WTC11 (cell line): ENCODE results near the gene ATP4A. TPM values are rescaled to one million over a fixed set of nuclear protein-coding genes. Genes with fewer than 3 reads are reported as not detected.

ENCODE experiments used
- ATAC-seq: fragments of 200-7000 bp; cut with Tn5 transposase; 2 replicates; pipeline ENCODE4 v1.10.0; 2021; ENCODE audit warnings: mild to moderate bottlenecking, moderate library complexity
- CTCF ChIA-PET: fragments of 300-600 bp; sonication (Branson Sonifier 250); formaldehyde crosslinking; loops from one replicate; lab custom pipeline; 2021; ENCODE audit warnings: antibody characterized with exemption; lab: Charles Lee
- POLR2A ChIA-PET: fragments of 350-600 bp; sonication (Branson Sonifier 250); formaldehyde crosslinking; loops from one replicate; lab custom pipeline; 2021; ENCODE audit warnings: antibody characterized with exemption; lab: Charles Lee
- DNase-seq: peaks from one replicate; pipeline ENCODE4 v3.0.0; 2021; ENCODE audit warnings: low spot score
- H3K27ac Mint-ChIP-seq: 2 replicates; pipeline ENCODE4 v1.8.0; 2021; ENCODE audit warnings: mixed read lengths
- H3K27me3 Mint-ChIP-seq: 2 replicates; pipeline ENCODE4 v1.8.0; 2021; ENCODE audit warnings: low read depth, mild to moderate bottlenecking, moderate library complexity, mixed read lengths
- H3K36me3 Mint-ChIP-seq: 2 replicates; pipeline ENCODE4 v1.8.0; 2021; ENCODE audit warnings: mixed read lengths
- H3K4me1 Mint-ChIP-seq: 2 replicates; pipeline ENCODE4 v1.8.0; 2022; ENCODE audit warnings: mixed read lengths
- H3K4me3 Mint-ChIP-seq: 2 replicates; pipeline ENCODE4 v1.8.0; 2021; ENCODE audit warnings: mild to moderate bottlenecking, moderate library complexity, mixed read lengths
- H3K9me3 Mint-ChIP-seq: 2 replicates; pipeline ENCODE4 v1.8.0; 2021; ENCODE audit warnings: mixed read lengths
- ETV6 ChIP-seq: sonication (generic); formaldehyde crosslinking; IDR thresholded peaks from 2 replicates; pipeline ENCODE4 v1.8.1; 2022; ENCODE audit warnings: mild to moderate bottlenecking, missing genetic modification reagents
- FOXK1 ChIP-seq: sonication (generic); formaldehyde crosslinking; IDR thresholded peaks from 2 replicates; pipeline ENCODE4 v1.8.0; 2022; ENCODE audit warnings: mild to moderate bottlenecking, moderate library complexity, missing genetic modification reagents
- GRHL2 ChIP-seq: fragments of 250-450 bp; sonication (Bioruptor Pico); IDR thresholded peaks from 2 replicates; pipeline ENCODE4 v1.8.0; 2022; ENCODE audit warnings: mild to moderate bottlenecking, moderate library complexity; ENCODE audit not compliant: insufficient replicate concordance, severe bottlenecking
- IRF1 ChIP-seq: sonication (generic); formaldehyde crosslinking; IDR thresholded peaks from 2 replicates; pipeline ENCODE4 v1.8.0; 2023; ENCODE audit warnings: missing genetic modification reagents
- JAZF1 ChIP-seq: fragments of 250-450 bp; sonication (Bioruptor Pico); IDR thresholded peaks from 2 replicates; pipeline ENCODE4 v1.9.0; 2021; ENCODE audit warnings: moderate library complexity, mild to moderate bottlenecking, inconsistent platforms
- NFE2L1 ChIP-seq: sonication (generic); formaldehyde crosslinking; IDR thresholded peaks from 2 replicates; pipeline ENCODE4 v1.8.1; 2023; ENCODE audit warnings: missing genetic modification reagents
- NR3C1 ChIP-seq: sonication (generic); formaldehyde crosslinking; conservative IDR thresholded peaks from 2 replicates; pipeline ENCODE4 v1.8.1; 2023; ENCODE audit warnings: low read depth, mild to moderate bottlenecking, missing genetic modification reagents
- PRDM15 ChIP-seq: sonication (generic); formaldehyde crosslinking; IDR thresholded peaks from 2 replicates; pipeline ENCODE4 v1.8.0; 2022; ENCODE audit warnings: missing genetic modification reagents
- PRRX2 ChIP-seq: fragments of 250-450 bp; sonication (Bioruptor Pico); IDR thresholded peaks from 2 replicates; pipeline ENCODE4 v1.8.0; 2021; ENCODE audit warnings: mild to moderate bottlenecking
- RORB ChIP-seq: fragments of 250-450 bp; sonication (Bioruptor Pico); IDR thresholded peaks from 2 replicates; pipeline ENCODE4 v1.9.0; 2021; ENCODE audit warnings: mild to moderate bottlenecking
- SOX15 ChIP-seq: fragments of 250-450 bp; sonication (Bioruptor Pico); IDR thresholded peaks from 2 replicates; pipeline ENCODE4 v1.9.0; 2021; ENCODE audit warnings: mild to moderate bottlenecking
- TCF7 ChIP-seq: sonication (generic); formaldehyde crosslinking; IDR thresholded peaks from 2 replicates; pipeline ENCODE4 v1.8.0; 2022; ENCODE audit warnings: mild to moderate bottlenecking, low read depth, missing genetic modification reagents, moderate library complexity
- USF1 ChIP-seq: sonication (generic); formaldehyde crosslinking; IDR thresholded peaks from 2 replicates; pipeline ENCODE4 v1.8.0; 2022; ENCODE audit warnings: mild to moderate bottlenecking, missing genetic modification reagents
- USF2 ChIP-seq: sonication (generic); formaldehyde crosslinking; IDR thresholded peaks from 2 replicates; pipeline ENCODE4 v1.8.1; 2023; ENCODE audit warnings: mild to moderate bottlenecking, missing genetic modification reagents, moderate library complexity
- ZBTB21 ChIP-seq: sonication (generic); formaldehyde crosslinking; IDR thresholded peaks from 2 replicates; pipeline ENCODE4 v1.8.1; 2023; ENCODE audit warnings: mild to moderate bottlenecking, missing genetic modification reagents, borderline replicate concordance
- ZNF138 ChIP-seq: sonication (generic); formaldehyde crosslinking; conservative IDR thresholded peaks from 2 replicates; pipeline ENCODE4 v1.8.1; 2022; ENCODE audit warnings: mild to moderate bottlenecking, moderate library complexity, missing genetic modification reagents
- total RNA-seq: library from RNA; stranded (reverse); gene quantifications from 3 replicates; pipeline ENCODE4 v1.2.3, GENCODE V29; 2021
- TF ChIP-seq, protein P1 (sequence below): sonication (generic); formaldehyde crosslinking; IDR thresholded peaks from 2 replicates; pipeline ENCODE4 v1.8.0; 2022; ENCODE audit warnings: mild to moderate bottlenecking, missing genetic modification reagents
- TF ChIP-seq, protein P2 (sequence below): sonication (generic); formaldehyde crosslinking; IDR thresholded peaks from 2 replicates; pipeline ENCODE4 v1.8.1; 2022; ENCODE audit warnings: missing genetic modification reagents, borderline replicate concordance
- TF ChIP-seq, protein P3 (sequence below): sonication (generic); formaldehyde crosslinking; IDR thresholded peaks from 2 replicates; pipeline ENCODE4 v1.8.0; 2022; ENCODE audit warnings: mild to moderate bottlenecking, missing genetic modification reagents
- TF ChIP-seq, protein P4 (sequence below): sonication (generic); formaldehyde crosslinking; IDR thresholded peaks from 2 replicates; pipeline ENCODE4 v1.8.1; 2022; ENCODE audit warnings: mild to moderate bottlenecking, moderate library complexity, missing genetic modification reagents

Gene ATP4A
- total RNA-seq, 1 experiment from 2014 or later, result 0.59 TPM

DNA sequence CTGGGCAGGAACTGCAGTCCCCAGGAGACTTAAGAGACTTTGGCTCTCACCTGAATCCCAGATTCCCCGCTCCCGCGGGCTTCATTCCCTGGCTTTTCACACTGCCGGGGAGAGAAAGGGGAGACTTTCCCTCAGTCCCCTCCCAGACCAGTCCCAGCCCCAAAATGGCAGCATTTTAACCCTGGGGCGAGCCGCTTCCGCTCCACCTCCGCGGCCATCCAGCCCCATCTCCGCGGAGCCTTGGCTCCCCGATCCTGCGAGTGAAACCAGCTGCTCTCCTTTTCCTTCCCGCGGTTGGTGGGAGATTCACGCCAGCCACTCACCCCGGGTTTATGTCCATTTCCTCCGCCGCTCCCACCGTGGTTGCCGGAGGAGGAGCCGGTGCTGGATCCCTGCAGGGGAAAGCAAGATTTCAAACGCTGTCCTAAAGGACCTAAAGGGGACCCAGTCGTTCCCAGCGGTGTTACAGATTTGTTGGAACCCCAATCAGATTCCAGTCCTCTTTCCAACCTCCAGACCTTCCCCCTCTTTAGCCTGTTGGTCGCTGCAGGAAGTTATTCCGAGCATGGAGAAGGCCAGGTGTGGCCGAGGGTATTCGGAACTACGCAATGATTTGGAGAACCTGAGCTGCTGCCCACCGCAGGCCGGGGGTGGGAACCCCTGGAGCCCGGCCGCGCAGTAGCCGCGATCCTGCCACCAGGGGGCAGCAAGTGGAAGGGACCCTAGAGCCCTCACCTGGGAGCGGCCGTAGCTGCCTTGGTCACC lies 53.4 kb downstream of the ATP4A start (continued):
- TF ChIP-seq PRRX2 (CRISPR knock-in tag), result 0 out of 2 replicates have a peak, but pooled peaks have one; percentile 34

GRCh38 chr19:35509018-35509652 lies 54.3 kb downstream of the ATP4A start:
- peaks cover 20% of the 10 kb centered on the region for H3K27me3 Mint-ChIP-seq
- no peaks in the 10 kb centered on the region for H3K9me3 Mint-ChIP-seq
- ATAC-seq (peak; percentile 51), DNase-seq (peak; percentile 60)
- peaks cover 20% of the 10 kb centered on the region for H3K4me1 Mint-ChIP-seq
- H3K36me3 Mint-ChIP-seq, result peaks cover 41% of the 10 kb centered on the region
- CTCF ChIA-PET, result interaction anchor here (0.6 to 4.7 kb wide), 14 partner anchors 9 to 205 kb away, joined by 3 to 62 read pairs (median 5); no protein-coding TSS in a partner anchor
- peak overlapping the region; percentile 97 for H3K27ac Mint-ChIP-seq
- peak overlapping the region; percentile 99 for H3K4me3 Mint-ChIP-seq
- TF ChIP-seq USF1 (CRISPR knock-in tag) (peak; percentile 80; the same call in 1 of the 2 replicates), ETV6 (CRISPR knock-in tag) (no peak), USF2 (CRISPR knock-in tag) (peak; percentile 81)
- TF ChIP-seq, protein P1, sequence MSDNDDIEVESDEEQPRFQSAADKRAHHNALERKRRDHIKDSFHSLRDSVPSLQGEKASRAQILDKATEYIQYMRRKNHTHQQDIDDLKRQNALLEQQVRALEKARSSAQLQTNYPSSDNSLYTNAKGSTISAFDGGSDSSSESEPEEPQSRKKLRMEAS (CRISPR knock-in tag), result peak; percentile 58; the same call in 1 of the 2 replicates
- POLR2A ChIA-PET, result interaction anchor here (0.5 to 1.2 kb wide), 3 partner anchors 11 to 135 kb away, joined by 3 read pairs; no protein-coding TSS in a partner anchor

- H3K27ac Mint-ChIP-seq, result peak overlapping the region; percentile 60; the same call in 1 of the 2 replicates
- ATAC-seq (no peak), DNase-seq (no peak)
- POLR2A ChIA-PET, result interaction anchor here (1.2 kb wide), 1 partner anchor 12 kb away, joined by 3 read pairs; no protein-coding TSS in a partner anchor
- H3K27me3 Mint-ChIP-seq, result peaks cover 20% of the 10 kb centered on the region
- H3K4me3 Mint-ChIP-seq, result peak overlapping the region; percentile 99
- CTCF ChIA-PET, result interaction anchor here (0.8 to 4.7 kb wide), 8 partner anchors 11 to 156 kb away, joined by 3 to 62 read pairs (median 4); no protein-coding TSS in a partner anchor
- H3K9me3 Mint-ChIP-seq, result no peaks in the 10 kb centered on the region
- peaks cover 46% of the 10 kb centered on the region for H3K36me3 Mint-ChIP-seq
- H3K4me1 Mint-ChIP-seq, result peaks cover 12% of the 10 kb centered on the region
- no peak for TF ChIP-seq RORB (CRISPR knock-in tag)
- no peak for TF ChIP-seq ZNF138 (CRISPR knock-in tag)
- TF ChIP-seq PRDM15 (CRISPR knock-in tag), result no peak
- TF ChIP-seq, protein P2, sequence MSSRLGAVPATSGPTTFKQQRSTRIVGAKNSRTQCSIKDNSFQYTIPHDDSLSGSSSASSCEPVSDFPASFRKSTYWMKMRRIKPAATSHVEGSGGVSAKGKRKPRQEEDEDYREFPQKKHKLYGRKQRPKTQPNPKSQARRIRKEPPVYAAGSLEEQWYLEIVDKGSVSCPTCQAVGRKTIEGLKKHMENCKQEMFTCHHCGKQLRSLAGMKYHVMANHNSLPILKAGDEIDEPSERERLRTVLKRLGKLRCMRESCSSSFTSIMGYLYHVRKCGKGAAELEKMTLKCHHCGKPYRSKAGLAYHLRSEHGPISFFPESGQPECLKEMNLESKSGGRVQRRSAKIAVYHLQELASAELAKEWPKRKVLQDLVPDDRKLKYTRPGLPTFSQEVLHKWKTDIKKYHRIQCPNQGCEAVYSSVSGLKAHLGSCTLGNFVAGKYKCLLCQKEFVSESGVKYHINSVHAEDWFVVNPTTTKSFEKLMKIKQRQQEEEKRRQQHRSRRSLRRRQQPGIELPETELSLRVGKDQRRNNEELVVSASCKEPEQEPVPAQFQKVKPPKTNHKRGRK (CRISPR knock-in tag), result no peak
- TF ChIP-seq NFE2L1 (CRISPR knock-in tag), result no peak
- TF ChIP-seq NR3C1, result no peak
- TF ChIP-seq, protein P3, sequence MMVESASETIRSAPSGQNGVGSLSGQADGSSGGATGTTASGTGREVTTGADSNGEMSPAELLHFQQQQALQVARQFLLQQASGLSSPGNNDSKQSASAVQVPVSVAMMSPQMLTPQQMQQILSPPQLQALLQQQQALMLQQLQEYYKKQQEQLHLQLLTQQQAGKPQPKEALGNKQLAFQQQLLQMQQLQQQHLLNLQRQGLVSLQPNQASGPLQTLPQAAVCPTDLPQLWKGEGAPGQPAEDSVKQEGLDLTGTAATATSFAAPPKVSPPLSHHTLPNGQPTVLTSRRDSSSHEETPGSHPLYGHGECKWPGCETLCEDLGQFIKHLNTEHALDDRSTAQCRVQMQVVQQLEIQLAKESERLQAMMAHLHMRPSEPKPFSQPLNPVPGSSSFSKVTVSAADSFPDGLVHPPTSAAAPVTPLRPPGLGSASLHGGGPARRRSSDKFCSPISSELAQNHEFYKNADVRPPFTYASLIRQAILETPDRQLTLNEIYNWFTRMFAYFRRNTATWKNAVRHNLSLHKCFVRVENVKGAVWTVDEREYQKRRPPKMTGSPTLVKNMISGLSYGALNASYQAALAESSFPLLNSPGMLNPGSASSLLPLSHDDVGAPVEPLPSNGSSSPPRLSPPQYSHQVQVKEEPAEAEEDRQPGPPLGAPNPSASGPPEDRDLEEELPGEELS (CRISPR knock-in tag), result no peak
- no peak for TF ChIP-seq SOX15 (CRISPR knock-in tag)
- TF ChIP-seq ZBTB21 (CRISPR knock-in tag), result no peak
- no peak for TF ChIP-seq JAZF1
- no peak for TF ChIP-seq FOXK1 (CRISPR knock-in tag)
- TF ChIP-seq GRHL2, result no peak
- TF ChIP-seq, protein P4, sequence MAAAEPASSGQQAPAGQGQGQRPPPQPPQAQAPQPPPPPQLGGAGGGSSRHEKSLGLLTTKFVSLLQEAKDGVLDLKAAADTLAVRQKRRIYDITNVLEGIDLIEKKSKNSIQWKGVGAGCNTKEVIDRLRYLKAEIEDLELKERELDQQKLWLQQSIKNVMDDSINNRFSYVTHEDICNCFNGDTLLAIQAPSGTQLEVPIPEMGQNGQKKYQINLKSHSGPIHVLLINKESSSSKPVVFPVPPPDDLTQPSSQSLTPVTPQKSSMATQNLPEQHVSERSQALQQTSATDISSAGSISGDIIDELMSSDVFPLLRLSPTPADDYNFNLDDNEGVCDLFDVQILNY (CRISPR knock-in tag), result no peak
- no peak for TF ChIP-seq IRF1 (CRISPR knock-in tag)
- no peak for TF ChIP-seq TCF7 (CRISPR knock-in tag)
Observed at GRCh38 chr19:35508129-35508528, 55.3 kb downstream of the ATP4A start.
